Effector memory CD4-positive, alpha-beta T cell (primary cell): ENCODE data around the gene WNT3A.

Experiments
- DNase-seq, 3 donors: peaks; one replicate each; pipeline ENCODE4 v3.0.0-alpha.2; 2020
- H3K27ac ChIP-seq: 2 replicates; pipeline ENCODE4 v1.7.0; 2013; ENCODE audit warnings: mild to moderate bottlenecking, low read length, moderate library complexity; ENCODE audit not compliant: insufficient read depth, poor library complexity, severe bottlenecking
- H3K27me3 ChIP-seq: replicated peaks from 2 replicates; pipeline ENCODE4 v1.7.0; 2013; ENCODE audit warnings: mild to moderate bottlenecking, low read length; ENCODE audit not compliant: insufficient read depth, control insufficient read depth, poor library complexity, severe bottlenecking
- H3K36me3 ChIP-seq: 2 replicates; pipeline ENCODE4 v1.7.0; 2013; ENCODE audit warnings: mild to moderate bottlenecking, low read length, moderate library complexity; ENCODE audit not compliant: control insufficient read depth, insufficient read depth
- H3K4me1 ChIP-seq: 2 replicates; pipeline ENCODE4 v1.7.0; 2013; ENCODE audit warnings: low read length, mild to moderate bottlenecking; ENCODE audit not compliant: control insufficient read depth, insufficient read depth, poor library complexity, severe bottlenecking
- H3K4me3 ChIP-seq: 2 replicates; pipeline ENCODE4 v1.7.0; 2013; ENCODE audit warnings: low read length, low read depth, mild to moderate bottlenecking; ENCODE audit not compliant: insufficient read depth, poor library complexity, severe bottlenecking
- H3K9me3 ChIP-seq: 2 replicates; pipeline ENCODE4 v1.7.0; 2013; ENCODE audit warnings: mild to moderate bottlenecking, low read length, moderate library complexity; ENCODE audit not compliant: control insufficient read depth

Gene WNT3A

DNA sequence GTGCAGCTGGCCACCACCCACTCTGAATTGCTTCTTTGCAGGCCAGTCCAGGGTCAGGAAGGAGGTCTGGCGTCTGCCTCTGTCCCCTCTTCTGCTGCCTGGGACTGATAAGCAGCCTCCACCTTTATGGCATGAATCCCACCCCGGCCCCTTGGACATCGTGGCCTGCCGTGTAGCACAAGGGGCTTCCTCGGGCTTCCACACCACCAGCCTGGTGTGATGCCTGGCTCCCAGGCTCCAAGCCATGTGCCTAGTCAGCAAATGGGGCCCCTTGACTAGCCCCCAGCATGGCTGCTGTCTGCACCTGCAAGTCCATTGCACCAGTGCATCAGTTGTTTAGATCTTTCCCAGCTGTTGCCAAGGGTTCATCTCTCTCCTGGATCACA, 65.9 kb downstream of the WNT3A start:
- DNase-seq, result no peak
- H3K27ac ChIP-seq, result no peak overlapping the region
- H3K9me3 ChIP-seq, result no peaks in the 10 kb centered on the region
- H3K27me3 ChIP-seq, result no peaks in the 10 kb centered on the region
- no peak overlapping the region for H3K4me3 ChIP-seq
- H3K4me1 ChIP-seq, result no peaks in the 10 kb centered on the region
- H3K36me3 ChIP-seq, result no peaks in the 10 kb centered on the region

DNA sequence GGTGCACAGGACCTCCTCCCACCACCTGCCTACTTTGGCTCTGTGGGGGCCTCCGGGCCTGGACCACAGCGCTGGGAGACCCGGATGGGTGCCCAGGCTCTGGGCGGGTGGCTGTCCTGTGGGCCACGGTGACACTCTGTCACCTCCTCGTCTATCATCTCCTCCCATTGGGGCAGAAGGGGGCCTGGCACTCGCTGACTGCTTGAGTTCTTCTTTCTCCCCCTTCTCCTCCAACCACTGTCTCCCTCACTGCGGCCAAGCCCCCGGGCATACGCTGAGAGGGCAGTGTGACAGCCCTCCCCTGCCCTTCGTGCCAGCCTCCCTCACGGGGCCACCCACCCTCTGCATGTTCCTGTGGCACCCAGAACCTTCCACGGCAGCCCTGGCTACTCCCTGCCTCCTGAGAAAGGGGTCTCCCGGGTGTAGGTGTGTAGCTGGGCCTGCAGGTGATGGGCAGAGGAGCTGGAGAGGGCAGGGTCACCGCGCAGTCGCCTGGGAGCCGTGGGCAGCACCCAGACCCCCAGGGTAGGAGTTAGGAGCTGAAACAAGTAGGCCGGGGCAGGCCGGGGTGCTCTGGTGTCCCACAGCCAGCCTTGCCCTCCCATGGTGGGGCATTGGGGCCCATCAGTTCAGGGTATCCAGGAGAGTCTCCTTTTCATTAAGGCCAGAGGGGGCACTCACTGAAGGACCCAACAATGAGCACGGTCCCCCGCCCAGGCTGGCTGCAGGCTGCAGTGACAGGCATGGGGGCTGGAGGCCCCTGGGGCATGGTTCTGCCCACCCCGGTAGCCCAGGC, 66.5 kb downstream of the WNT3A start:
- DNase-seq, result no peak
- Histone ChIP-seq H3K9me3 (no peaks in the 10 kb centered on the region), H3K4me1 (no peaks in the 10 kb centered on the region), H3K27ac (no peak overlapping the region), H3K27me3 (no peaks in the 10 kb centered on the region), H3K4me3 (no peak overlapping the region), H3K36me3 (no peaks in the 10 kb centered on the region)

DNA sequence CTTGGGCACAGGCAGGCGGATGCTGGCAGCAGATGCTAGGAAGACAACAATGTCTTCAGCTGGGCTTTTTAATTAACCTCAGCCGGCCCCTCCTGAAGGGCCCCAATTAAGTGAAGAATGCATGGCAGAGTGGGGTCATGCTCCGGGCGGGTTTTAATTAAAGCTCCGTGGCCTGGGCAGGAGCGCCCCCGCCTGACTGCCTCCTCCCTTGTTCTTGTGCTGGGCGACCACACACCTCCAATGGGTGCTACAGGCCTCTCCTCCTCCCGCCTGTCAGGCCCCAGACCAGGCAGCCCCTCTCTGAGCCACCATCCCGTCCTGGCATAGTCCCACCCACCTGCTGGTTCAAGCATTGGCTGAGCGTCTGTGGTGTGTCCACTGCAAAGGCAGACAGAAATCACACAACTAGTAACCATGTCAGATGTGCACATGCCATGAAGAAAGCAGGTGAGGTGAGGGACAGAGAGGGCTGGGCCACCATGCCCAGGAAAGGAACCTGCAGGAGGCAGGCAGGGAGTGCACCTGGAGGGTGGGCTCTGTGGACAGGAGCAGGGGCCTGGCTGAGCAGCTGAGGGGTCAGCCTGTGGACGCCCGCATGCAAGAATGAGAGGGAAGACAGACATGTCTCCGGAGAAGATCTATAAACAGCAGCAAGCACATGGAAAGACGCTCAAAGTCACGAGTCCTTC, 67.2 kb downstream of the WNT3A start:
- H3K27me3 ChIP-seq, result no peaks in the 10 kb centered on the region

DNA sequence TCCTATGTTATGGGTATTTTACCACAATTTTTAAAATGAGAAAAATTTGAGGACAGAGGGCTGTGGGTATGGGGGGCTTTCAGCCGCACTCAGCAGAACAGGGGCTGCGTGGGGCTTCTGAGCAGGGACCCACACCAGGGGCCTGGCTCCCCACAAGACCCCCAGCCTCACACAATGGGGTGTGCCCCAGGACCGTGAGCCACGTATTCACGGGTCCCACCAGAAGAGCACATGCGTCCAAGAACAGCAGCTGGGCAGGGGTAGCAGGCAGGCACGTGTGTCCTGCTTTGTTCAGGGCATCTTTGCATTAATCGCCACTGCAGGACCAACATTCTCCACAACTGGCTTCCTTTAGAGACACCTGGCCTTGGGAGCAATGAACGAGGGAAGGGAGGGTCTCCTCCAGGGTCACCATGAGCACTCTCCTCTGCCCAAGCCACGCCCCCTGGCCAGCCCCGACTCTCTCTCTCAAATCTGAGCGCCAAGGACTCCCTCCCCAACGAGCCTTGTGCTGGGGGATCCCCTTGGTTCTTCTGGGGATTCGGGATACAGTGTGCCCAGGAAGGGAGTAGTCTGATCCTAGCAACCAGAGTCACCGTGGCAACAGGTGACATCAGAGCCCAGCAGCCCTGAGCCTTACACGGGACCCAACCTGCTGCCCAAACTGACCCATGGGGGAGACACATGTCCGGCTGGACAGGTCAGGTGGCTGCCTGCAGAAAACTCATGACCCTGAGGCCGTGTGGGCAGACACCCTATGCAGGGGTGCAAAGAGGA, 68.3 kb downstream of the WNT3A start:
- Histone ChIP-seq H3K4me3 (no peak overlapping the region), H3K4me1 (no peaks in the 10 kb centered on the region), H3K9me3 (no peaks in the 10 kb centered on the region), H3K27me3 (no peaks in the 10 kb centered on the region), H3K36me3 (no peaks in the 10 kb centered on the region), H3K27ac (no peak overlapping the region)
- DNase-seq, result no peak

More for the DNA sequence above, 67.2 kb downstream of the WNT3A start:
- Histone ChIP-seq H3K27ac (no peak overlapping the region), H3K4me3 (no peak overlapping the region), H3K4me1 (no peaks in the 10 kb centered on the region), H3K9me3 (no peaks in the 10 kb centered on the region), H3K36me3 (no peaks in the 10 kb centered on the region)
- no peak for DNase-seq

DNA sequence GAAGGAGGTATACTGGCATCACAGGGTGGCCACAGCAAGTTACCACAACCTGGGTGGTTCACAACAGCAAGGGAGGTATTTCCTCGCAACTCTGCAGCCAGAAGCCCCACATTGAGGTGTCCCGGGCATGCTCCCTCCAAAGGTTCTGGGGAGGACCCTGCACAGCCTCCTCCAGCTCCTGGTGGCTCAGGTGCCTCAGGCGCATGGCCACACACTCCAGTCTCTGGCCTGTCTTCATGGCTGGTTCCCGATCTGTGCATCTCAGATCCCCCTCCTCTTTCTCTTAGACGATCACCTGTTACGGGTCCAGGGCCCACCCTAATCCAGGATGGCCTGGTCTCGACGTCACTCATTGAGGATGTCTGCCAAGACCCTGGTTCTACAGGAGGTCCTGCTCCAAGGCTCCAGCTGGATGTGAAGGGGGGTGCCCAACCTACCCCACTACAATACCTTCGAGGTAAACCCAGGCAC, 69.0 kb downstream of the WNT3A start:
- Histone ChIP-seq H3K4me1 (no peaks in the 10 kb centered on the region), H3K27ac (no peak overlapping the region), H3K36me3 (no peaks in the 10 kb centered on the region), H3K27me3 (no peaks in the 10 kb centered on the region), H3K9me3 (no peaks in the 10 kb centered on the region), H3K4me3 (no peak overlapping the region)
- DNase-seq, result no peak

DNA sequence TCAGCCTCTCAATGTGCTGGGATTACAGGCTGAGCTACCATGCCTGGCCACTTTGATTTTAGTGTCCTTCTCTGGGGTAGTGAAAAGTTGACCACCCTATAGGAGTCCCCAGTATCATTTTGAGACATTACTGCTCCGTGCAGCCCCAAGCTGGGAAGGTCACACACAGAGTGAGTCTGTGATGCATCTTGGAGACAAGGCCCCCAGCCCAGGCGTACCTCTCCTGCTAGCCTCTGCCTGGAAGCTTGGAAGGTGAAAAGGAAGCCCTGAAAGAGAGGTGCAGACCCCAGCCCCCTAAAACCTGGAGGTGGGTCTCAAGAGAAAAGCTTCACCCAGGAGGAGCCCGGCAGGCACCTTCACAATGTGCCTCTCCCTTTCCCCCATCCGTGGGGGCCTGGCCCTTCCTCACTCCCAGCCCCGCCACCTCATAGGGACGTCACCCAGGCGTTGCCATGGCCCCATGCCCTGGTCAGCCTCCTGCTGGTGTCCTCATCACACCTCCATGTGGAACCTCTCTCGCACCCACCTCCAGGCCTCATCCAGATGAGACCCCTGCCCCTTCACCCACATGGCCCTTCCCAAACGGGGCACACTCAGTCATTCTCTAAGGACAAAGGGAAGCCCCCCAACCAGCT, 70.1 kb downstream of the WNT3A start:
- Histone ChIP-seq H3K27ac (no peak overlapping the region), H3K4me3 (no peak overlapping the region), H3K9me3 (no peaks in the 10 kb centered on the region), H3K36me3 (no peaks in the 10 kb centered on the region), H3K4me1 (peaks cover 9% of the 10 kb centered on the region), H3K27me3 (no peaks in the 10 kb centered on the region)
- DNase-seq, result no peak

DNA sequence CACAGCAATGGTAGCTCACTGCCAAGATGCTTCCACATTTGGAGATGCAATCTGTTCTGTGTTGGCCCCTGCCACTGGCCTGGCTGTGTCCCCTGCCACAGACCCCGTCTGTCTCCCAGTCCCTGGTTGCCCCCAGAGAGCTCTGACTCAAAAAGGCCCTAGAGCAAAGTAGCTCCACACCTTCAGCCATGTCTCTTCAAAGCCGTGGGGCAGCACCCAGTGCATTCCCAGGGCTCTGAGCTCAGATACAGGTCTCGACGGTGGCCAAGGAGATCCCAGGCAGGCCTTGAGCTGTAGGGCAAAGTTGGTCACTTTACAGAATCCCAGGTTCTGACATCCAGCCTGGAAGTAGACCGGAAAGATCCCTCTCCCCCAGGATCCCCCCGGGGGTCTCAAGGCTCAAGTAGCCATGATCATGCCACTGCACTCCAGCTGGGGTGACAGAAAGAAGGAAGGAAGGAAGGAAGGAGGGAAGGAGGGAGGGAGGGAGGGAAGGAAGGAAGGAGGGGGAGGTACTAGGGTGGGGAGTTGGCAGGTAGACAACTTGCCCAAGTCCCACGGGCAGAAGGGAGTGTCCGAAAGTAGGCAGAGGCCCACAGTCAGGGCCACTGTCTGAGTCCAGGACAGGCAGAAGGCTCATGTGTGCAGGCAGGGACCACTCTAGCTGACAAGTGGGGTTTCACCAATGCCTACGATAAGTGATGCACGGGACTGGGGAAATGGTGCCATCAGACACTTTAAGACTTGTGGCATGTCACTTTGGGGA, 71.0 kb downstream of the WNT3A start:
- no peak for DNase-seq
- H3K27me3 ChIP-seq, result no peaks in the 10 kb centered on the region
- H3K4me3 ChIP-seq, result no peak overlapping the region
- H3K27ac ChIP-seq, result no peak overlapping the region
- no peaks in the 10 kb centered on the region for H3K36me3 ChIP-seq
- H3K9me3 ChIP-seq, result no peaks in the 10 kb centered on the region
- H3K4me1 ChIP-seq, result peaks cover 9% of the 10 kb centered on the region

DNA sequence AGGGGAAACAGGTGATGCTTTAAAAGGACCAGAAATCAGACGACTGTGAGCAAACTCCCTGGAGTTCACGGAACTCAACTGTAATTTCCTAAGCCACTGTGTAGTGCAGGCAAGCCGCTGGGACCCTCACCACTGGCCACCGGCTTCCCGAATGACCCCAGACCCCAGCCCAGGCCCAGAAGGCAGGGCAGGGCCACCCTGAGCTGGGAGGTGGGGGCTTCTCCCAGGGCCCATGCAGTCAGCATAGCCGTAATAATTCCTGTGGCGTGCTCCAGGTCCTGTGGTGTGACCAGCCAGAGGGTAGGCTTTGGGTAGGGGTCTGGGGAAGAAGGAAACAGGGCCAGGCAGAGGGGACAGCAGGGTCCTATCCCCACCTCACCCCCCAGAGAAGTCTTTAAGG, 72.2 kb downstream of the WNT3A start:
- no peaks in the 10 kb centered on the region for H3K27me3 ChIP-seq
- H3K9me3 ChIP-seq, result no peaks in the 10 kb centered on the region
- peaks cover 16% of the 10 kb centered on the region for H3K4me1 ChIP-seq
- H3K36me3 ChIP-seq, result no peaks in the 10 kb centered on the region
- H3K4me3 ChIP-seq, result no peak overlapping the region
- no peak for DNase-seq
- no peak overlapping the region for H3K27ac ChIP-seq

DNA sequence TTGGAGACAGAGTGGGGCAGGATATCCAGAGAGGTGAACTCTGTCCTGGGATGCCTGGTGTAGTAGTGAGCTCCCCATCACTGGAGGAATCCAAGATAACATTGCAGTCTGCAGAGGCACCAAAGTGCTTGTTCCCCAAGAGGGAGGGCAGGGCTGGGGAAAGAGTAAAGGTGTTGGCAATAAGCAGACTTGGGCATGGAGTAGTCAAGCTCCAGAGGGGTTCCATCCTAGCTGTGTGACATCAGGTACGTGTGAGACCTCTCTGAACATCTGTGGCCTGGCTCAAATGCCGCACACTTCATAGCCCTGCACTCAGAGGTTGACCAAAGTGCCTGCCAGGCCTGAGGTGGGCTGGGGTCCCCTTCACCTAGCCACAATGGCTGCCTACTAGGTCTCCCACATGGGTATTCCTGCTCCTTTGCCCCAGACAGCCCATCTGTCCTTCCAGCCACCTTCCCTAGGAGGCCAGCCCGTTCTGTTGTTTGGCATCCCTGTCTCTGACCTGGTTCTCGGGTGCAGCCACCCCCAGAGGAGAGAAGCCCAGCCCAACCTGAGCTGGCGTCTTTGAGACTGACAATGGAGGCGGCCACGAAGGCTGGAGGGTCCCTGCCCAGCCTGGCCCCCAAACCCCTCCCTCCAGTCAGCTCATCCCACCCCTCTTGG, 72.9 kb downstream of the WNT3A start:
- H3K27me3 ChIP-seq, result no peaks in the 10 kb centered on the region
- H3K36me3 ChIP-seq, result no peaks in the 10 kb centered on the region
- no peaks in the 10 kb centered on the region for H3K9me3 ChIP-seq
- no peak overlapping the region for H3K4me3 ChIP-seq
- peaks cover 23% of the 10 kb centered on the region for H3K4me1 ChIP-seq
- no peak overlapping the region for H3K27ac ChIP-seq
- DNase-seq, result no peak
